K562 (cell line): ENCODE measurements around the gene CHSY1. TPM values are rescaled to one million over a fixed set of nuclear protein-coding genes. Genes with fewer than 3 reads are reported as not detected.

Experiments
- PATZ1 ChIP-seq: fragments of 250-450 bp; sonication (Bioruptor Pico); IDR thresholded peaks from 2 replicates; pipeline ENCODE4 v1.5.0; 2020; ENCODE audit warnings: mild to moderate bottlenecking, borderline replicate concordance
- REST ChIP-seq, 2 experiments: fragments of 450-650 bp; formaldehyde crosslinking in 1 of 2; IDR thresholded peaks; 2 replicates each; pipeline versions ENCODE4 v1.4.0 to v1.6.1; 2014 to 2020; ENCODE audit warnings: mild to moderate bottlenecking in 2 of 2, borderline replicate concordance in 1 of 2, low read depth in 1 of 2
- SLC30A9 ChIP-seq: fragments of 250-450 bp; sonication (Bioruptor Pico); IDR thresholded peaks from 2 replicates; pipeline ENCODE4 v1.8.0; 2022; ENCODE audit warnings: mild to moderate bottlenecking, moderate library complexity
- SMC3 ChIP-seq: conservative IDR thresholded peaks from 2 replicates; pipeline ENCODE4 v1.6.1; 2011; ENCODE audit warnings: low read depth, low read length, improper control_type of control experiment; ENCODE audit not compliant: insufficient read depth
- SP1 ChIP-seq: sonication (generic); formaldehyde crosslinking; IDR thresholded peaks from 2 replicates; pipeline ENCODE4 v1.8.1; 2022; ENCODE audit warnings: mild to moderate bottlenecking, missing genetic modification reagents
- ZNF696 ChIP-seq: fragments of 250-450 bp; sonication (Bioruptor Pico); conservative IDR thresholded peaks from 2 replicates; pipeline ENCODE4 v1.4.0; 2020; ENCODE audit warnings: mild to moderate bottlenecking, moderate library complexity
- polyA plus RNA-seq, 8 experiments: library from polyadenylated mRNA; depleted of rRNA in 4 of 8; stranded (reverse) in 5 of 8; unstranded in 3 of 8; fragments of >200 nt; fragmentation: Nextera tagmentation in 2 of 8; fragmentation: Illumina TruSeq in 1 of 8; extraction: Ambion mirVana in 2 of 8; extraction: Trizol in 1 of 8; gene quantifications; 2 replicates each; pipeline versions ENCODE4 v1.2.1 to v1.2.3, GENCODE V29; 2011 to 2014; ENCODE audit warnings: inconsistent platforms in 1 of 8, missing spikeins in 1 of 8
- total RNA-seq, 7 experiments: library from RNA; depleted of rRNA in 6 of 7; stranded (reverse); fragments of >200 nt in 6 of 7; fragmentation: Illumina TruSeq in 2 of 7; extraction: Trizol in 2 of 7; gene quantifications; 2 replicates each; pipeline versions ENCODE4 v1.2.1 to v1.2.3, GENCODE V29; 2011 to 2021; ENCODE audit warnings: low replicate concordance in 1 of 7

Gene CHSY1
- total and polyA plus RNA-seq, 9 of the 15 experiments (the other 6 are each of a cell fraction or from before 2014, with no cell fraction given), result 7.0 to 16.4 (median 13.4) TPM

- TF ChIP-seq REST (IDR thresholded peaks at IDR 0.05; ENCODE audit: borderline replicate concordance), result peak; percentile 16; the same call in 1 of the 2 replicates
- no peak for TF ChIP-seq REST (CRISPR knock-in tag; IDR thresholded peaks at IDR 0.05; ENCODE audit: low read depth)
- TF ChIP-seq SLC30A9 (CRISPR knock-in tag), result no peak
- peak; percentile 40; the same call in 1 of the 2 replicates for TF ChIP-seq SMC3
- no peak for TF ChIP-seq ZNF696 (CRISPR knock-in tag)
- TF ChIP-seq SP1 (CRISPR knock-in tag), result peak; percentile 34; the same call in 1 of the 2 replicates
- no peak for TF ChIP-seq PATZ1 (CRISPR knock-in tag)
Observed at GRCh38 chr15:101288905-101289513, 37.2 kb upstream of the CHSY1 start (continued).
